Daoy (cell line): ENCODE measurements around the gene ZNF318. TPM values are rescaled to one million over a fixed set of nuclear protein-coding genes. Genes with fewer than 3 reads are reported as not detected.

Experiments
- total RNA-seq: library from RNA; depleted of rRNA; stranded (reverse); fragments of >200 nt; shearing (Covaris generic); gene quantifications from 2 replicates; pipeline ENCODE4 v1.2.3, GENCODE V29; 2014; rRNA removed

Gene ZNF318
- total RNA-seq, 1 experiment from 2014 or later = 7.8 TPM

Other genes with a start within 250 kb of the ZNF318 start
- gene SRF, start 198.4 kb downstream of the ZNF318 start, total RNA-seq = 25.7 and 27.4 TPM in 2 replicates
- 23.7 and 26.9 TPM in 2 replicates for gene CUL9, start 187.5 kb downstream of the ZNF318 start, total RNA-seq
- gene DNPH1, start 140.2 kb downstream of the ZNF318 start, total RNA-seq = 57.3 and 66.3 TPM in 2 replicates
- 0.30 TPM in 1 of 2 replicates, not detected in the other for gene TTBK1, start 126.2 kb downstream of the ZNF318 start, total RNA-seq
- gene SLC22A7, start 71.4 kb downstream of the ZNF318 start, total RNA-seq = not detected in 2 replicates
- gene CRIP3, start 60.8 kb downstream of the ZNF318 start, total RNA-seq = 0.34 TPM in 1 of 2 replicates, not detected in the other
- gene ABCC10, start 57.9 kb upstream of the ZNF318 start, total RNA-seq = 7.9 and 32.4 TPM in 2 replicates
- 1.4 and 2.4 TPM in 2 replicates for gene DLK2, start 85.9 kb upstream of the ZNF318 start, total RNA-seq
- gene TJAP1, start 107.9 kb upstream of the ZNF318 start, total RNA-seq = 16.8 and 16.9 TPM in 2 replicates
- gene LRRC73, start 140.7 kb upstream of the ZNF318 start, total RNA-seq = 2.1 TPM in 1 of 2 replicates, not detected in the other
- gene YIPF3, start 147.3 kb upstream of the ZNF318 start, total RNA-seq = 127 and 129 TPM in 2 replicates
- gene POLR1C, start 147.4 kb upstream of the ZNF318 start, total RNA-seq = 71.7 and 72.6 TPM in 2 replicates
- gene XPO5, start 206.4 kb upstream of the ZNF318 start, total RNA-seq = 57.6 and 62.1 TPM in 2 replicates
- 14.3 and 14.7 TPM in 2 replicates for gene POLH, start 206.5 kb upstream of the ZNF318 start, total RNA-seq